HG03439 (cell line): ENCODE measurements around the gene TAF4.

Experiments
- ATAC-seq: cut with Tn5 transposase; IDR thresholded peaks from one replicate; pipeline ENCODE4 v1.9.1; 2021; ENCODE audit warnings: mild to moderate bottlenecking, moderate library complexity; ENCODE audit not compliant: unreplicated experiment

The TAF4 gene

DNA sequence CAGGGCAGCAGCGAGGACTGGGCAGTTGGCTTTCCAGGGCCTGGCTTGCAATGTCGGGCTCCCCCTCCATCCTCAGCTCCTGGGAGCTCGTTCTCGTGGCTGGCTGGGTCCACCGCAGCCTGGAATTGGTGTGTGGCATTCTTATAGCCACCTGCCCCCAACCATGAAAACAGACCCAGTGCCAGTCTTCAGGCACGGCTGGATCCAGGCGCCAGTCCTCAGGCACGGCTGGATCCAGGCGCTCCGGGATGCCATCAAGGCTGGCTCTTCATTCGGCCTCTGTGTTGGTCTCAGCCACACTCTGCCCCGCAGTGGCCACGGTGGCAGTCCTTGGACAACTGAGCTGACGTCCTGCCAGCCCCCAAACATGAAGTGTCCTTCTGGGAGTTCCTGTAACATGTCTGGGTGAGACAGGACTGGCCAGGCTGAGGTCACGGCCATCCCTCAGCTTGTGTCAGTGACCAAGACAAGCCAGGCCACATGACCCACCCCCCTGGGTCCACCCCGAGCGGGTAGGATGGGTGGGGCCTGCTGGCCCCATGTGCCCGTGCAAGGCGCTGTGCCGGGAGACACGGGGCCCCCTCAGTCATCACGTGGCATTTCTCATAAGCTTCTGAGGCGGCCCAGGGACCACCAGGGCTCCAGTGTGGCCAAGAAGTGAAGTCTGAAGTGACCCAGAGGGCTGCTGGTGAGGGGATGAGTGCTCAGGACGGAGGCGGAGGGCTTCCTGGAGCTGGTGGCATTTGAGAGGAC, 99.0 kb downstream of the TAF4 start:
- no peak for ATAC-seq

- no peak for ATAC-seq
These were observed 99.8 kb downstream of the TAF4 start for GRCh38 chr20:61965606-61966491.

DNA sequence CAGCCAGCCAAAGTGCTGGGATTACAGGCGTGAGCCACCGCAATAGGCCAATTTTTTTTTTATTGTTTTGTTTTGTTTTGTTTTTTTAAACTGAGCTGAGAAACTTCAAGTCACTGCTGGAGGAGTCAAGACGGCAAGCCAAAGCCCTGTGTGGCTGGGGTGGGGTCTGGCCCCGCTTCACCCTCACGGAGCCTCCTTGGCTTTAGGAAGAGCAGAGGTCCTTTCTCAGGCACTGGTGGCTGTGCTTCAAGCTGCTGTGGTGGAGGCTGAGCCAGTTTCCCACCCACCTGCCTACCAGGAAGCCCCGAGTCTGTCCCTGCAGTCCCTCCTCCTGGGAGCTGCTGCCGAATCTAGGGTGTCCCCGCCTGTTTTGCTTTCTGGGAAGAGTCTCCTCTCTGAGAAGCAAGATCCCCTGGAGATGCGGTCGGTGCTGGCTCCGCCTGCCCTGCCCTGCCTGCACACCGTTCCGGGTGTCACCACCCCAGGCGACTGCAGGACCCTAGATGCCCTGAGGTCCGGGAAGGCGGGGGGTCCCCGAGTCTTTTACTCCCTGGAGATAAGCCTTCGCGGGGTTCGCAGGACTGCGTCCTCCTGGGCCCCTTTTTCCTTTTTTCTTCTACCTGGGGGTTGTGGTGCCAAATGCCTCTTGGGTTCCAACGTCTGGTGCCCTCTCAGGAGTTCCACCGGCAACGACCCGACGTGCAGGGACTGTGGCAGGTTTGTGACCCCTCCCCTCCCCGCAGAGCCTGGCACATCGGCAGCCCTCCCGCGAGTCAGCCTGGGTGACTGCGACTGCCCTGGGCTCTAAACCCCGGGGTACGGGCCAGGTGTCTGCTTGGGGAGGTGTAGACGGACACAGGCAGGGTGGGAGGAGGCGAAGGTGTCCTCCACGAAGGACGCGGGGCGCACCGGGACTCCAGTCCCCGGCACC, 100.7 kb downstream of the TAF4 start:
- ATAC-seq: no peak

- ATAC-seq: no peak
These were observed 101.6 kb downstream of the TAF4 start for GRCh38 chr20:61963885-61964674.

DNA sequence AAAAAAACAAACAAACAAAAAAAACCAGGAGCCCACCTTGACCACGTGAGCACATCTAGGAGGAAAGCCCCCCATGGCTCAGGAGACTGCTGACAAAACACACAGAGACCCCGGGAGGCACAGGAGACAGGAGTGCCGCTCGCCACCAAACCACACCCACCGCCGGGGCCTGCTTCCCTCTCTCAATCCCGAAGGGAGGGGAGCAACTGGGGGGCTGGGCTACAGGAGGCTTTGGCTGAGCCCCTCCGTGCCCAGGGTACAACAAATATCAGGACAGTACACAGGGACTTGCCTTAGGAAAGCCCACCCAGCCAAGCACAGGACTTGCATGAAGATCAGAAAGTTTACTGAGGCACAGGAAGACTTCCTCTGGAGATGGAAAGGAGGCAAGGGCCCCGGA, 102.5 kb downstream of the TAF4 start:
- ATAC-seq: no peak

- no peak for ATAC-seq
These were observed 104.8 kb downstream of the TAF4 start for GRCh38 chr20:61960836-61961235.

DNA sequence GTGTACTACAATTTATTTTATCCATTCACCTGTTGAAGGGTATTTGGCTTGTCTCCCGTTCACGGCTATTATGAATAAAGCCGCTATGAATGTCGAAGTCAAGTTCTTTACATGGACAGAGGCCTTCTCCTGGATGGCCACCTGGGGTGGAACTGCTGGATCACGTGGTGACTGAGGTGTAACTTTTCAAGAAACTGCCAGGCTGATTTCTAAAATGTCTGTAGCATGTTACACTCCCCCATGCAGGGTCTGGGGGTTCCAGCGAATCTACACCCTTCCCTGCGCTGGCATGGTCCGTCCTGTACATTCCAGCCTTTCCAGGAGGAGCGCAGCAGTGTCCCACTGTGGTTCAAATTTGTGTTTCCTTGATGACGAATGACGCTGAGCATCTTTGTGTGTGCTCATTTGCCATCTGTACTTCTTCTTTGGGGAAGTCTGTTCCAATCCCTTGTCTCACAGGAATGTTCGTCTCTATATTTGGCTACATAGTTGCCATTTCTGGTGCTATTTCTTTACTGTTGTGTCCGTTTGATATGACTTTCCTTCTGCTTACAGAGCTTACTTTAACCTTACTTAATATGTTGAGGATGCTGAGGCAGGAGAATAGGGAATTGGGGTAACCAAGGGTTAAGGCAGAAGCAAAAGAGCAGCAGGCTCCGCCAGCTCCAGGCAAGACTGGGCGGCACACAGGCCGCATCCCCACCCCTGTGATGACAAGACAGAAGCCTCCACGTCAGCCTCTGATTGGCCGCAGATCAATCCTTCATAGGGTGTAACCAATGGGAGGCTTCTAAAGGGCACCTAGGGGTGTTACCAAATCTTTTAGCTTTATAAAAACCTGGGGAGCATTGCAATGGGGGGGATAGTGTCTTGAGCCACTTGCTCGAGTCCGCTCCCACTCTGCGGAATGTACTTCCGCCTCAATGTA, 106.6 kb downstream of the TAF4 start:
- no peak for ATAC-seq

GRCh38 chr20:61957961-61958715, 107.5 kb downstream of the TAF4 start:
- ATAC-seq: no peak

- ATAC-seq: no peak
These were observed 109.0 kb downstream of the TAF4 start for GRCh38 chr20:61956396-61957342.

DNA sequence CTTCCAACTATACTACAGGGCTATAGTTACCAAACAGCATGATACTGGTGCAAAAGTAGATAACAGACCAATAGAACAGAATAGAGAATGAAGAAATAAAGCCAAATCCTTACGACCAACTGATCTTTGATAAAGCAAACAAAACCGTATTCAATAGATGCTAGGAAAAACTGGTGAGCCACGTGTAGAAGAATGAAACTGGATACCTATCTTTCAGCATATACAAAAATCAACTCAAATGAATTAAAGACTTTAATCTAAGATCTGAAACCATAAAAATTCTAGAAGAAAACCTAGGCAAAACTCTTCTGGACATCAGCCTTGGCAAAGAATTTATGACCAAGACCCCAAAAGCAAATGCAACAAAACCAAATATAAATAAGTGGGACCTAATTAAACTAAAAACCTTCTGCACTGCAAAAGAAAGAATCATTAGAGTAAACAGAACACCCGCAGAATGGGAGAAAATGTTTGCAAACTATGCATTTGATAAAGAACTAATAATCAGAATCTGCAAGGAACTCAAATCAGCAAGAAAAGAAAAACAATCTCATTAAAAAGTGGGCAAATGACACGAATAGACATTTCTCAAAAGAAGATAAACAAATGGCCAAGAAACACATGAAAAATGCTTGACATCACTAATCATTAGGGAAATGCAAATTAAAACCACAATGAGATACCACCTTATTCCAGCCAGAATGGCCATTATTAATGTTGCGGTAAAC, 109.8 kb downstream of the TAF4 start:
- no peak for ATAC-seq

GRCh38 chr20:61954276-61955021, 111.2 kb downstream of the TAF4 start:
- no peak for ATAC-seq

DNA sequence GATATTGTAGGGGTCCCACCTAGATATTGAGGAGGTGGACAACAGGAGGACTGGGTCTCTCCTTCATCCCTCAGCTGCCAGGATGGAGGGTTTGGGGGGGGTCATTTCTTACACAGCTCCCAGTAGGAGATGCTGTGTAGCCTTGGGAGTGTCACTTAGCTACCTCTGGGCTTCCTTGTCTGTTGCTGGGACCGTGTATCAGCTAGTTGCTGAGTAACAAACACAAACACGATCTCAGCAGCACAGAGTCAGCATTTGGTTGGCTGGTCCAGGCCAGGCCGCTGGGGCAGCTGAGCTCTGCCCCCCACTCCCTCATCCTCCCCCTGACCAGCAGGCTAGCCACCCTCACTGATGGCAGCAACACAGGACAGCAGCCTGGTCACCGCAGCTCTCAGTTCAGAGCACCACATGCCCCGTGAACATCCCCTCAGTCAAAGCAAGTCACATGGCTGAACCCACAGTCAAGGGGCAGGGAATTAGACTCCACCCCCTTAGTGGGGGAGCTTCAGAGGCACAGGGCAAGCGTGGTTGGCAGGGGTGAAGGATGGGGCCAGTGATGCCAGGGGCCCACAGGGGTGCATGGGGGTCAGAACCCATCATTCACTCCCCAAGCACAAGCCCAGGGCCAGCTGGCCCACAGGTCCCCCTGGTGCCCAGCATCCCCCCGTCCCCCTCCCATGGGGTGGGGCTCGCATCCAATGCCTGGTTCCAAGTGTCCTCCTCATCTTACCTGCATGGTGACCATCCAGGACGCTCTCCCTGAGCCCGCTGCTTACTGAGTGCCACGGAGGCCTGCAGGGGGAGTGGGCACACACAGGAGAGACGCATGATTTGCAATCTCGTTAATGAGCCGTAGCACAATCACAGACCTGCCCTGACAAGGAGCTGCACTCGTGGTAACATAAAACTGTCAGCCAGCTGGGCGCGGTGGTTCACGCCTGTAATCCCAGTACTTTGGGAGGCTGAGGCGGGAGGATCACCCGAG, 112.4 kb downstream of the TAF4 start:
- no peak for ATAC-seq

GRCh38 chr20:61951695-61952533, 113.8 kb downstream of the TAF4 start:
- ATAC-seq: no peak

DNA sequence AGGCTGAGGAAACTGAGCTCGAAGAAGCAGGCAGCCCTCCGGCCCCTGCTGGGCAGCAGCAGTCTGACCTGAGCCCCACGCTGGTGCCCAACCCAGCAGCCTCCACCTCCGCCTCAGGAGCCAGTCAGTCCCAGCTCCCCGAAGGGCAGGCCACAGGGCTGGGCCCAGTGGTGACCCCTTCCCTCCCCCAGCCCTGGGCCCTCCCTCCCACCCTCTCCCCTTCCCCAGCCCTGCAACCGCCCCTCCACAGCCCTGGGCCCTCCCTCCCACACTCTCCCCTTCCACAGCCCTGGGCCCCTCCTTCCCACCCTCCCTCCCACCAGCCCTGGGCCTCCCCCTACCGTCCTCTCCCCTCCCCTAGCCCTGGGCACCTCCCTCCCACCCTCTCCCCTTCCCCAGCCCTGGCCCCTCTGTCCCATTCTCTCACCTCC, 115.0 kb downstream of the TAF4 start:
- no peak for ATAC-seq
